CD4-positive, alpha-beta T cell treated with Interleukin-10 for 1 hour (primary cell): ENCODE data around the gene ABCB8.
"Not testable (repeated sequence)": the region's sequence is repeated elsewhere in the genome, so short reads cannot be mapped to it uniquely, and the experiment has no call there.

Experiments
- DNase-seq: peaks from one replicate; pipeline ENCODE4 v3.0.0-alpha.2; 2020

The ABCB8 gene

DNA sequence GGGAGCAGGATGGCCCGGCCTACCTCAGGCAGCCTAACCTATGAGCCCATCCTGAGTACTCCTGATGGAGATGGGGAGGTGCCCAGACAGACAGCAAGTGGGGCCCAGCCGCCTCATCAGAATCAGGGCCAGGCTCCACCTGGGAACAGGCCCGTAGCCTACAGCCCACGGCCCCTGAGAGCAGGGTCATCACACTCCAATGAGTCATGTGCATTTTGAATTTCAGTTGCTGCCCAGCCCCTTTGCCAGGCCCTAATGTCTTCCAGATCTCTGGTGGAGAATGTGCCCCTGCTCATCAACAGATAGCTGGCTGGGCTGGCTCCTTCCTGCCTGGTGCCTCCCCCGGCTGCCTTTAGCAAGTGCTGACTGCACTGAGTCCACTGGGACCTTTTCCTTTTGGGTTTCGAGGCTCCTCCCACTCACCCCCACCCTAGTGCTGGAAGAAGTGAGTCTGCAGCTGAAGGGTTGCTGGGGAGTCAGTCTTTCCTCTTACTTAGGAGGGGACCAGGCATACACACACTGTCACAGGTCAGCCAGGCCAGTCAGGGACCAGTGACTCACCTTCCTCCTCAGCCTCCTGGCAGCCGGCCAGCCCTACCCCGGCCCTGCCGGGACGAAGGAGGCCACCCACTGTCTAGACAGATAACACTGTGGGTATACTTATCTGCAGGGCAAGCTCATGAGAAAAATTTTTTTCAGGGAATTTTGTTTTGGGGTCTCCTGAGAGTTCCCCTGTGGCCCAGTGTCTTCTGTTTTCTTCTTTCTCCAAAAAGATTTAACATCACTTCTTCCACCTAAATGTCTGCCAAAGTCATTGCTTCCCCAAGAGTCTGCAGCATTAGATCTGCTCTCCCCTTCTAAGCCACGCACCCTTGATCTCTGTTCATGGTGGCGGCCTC, 10.9 kb downstream of the ABCB8 start:
- peak; percentile 25 for DNase-seq

DNA sequence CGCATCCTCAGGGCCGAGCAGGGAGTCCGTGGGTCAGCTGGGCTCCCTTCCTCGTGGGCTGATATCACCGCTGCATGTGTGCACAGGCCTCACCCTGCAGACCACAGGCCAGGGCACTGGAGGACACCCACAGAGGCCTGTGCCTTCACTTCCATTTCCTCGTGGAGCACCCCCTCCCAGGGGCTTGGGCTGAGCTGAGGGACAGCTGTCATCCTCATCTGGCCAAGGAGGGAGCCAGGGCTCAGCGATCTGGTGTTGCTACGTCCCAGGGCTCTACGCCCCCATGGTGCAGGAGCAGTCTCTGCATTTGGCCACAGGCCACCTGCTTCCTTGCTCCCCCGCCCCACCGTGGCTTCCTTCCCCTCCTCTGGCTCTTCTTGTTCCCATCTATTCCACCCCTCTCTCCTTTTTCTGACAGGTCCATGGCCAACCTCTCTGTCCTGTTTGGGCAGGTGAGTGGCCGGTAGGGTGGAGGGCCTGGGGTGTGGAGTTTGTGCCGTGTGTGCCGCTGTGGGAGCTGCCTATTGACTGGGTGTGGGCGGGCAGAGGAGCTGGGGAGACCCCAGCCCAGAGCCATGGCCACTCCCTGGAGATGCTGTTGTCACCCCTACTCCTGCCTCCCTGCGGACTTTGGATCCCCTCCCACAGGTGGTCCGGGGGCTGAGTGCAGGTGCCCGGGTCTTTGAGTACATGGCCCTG, 11.7 kb downstream of the ABCB8 start:
- DNase-seq, result no peak

DNA sequence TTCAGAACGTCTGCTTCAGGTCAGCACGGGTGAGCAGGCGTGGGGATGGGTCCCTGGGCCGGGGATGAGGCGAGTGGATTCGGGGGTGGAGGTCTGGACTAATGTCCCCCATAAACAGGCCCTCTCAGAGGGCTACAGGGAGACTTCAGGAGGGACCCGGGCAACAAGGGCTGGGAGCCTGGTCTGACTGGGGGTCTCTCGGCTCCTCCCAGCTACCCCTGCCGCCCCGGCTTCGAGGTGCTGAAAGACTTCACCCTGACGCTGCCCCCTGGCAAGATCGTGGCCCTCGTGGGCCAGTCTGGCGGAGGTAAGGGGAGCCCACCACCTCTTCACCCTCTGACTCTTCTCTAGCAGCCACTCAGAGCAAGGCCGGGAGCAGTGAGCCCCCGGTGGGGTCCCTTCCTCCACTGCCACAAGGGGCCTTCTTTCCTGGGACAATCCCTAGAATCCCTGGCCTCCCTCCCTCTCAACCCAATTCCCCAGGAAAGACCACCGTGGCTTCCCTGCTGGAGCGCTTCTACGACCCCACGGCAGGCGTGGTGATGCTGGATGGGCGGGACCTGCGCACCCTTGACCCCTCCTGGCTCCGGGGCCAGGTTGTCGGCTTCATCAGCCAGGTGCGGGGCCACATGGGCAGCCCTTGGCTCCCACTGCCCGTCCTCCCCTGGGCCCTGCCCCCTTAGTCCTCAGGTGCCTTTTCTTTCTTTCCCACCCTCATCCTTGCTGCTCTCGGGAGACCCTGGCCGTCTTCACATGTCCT, 12.5 kb downstream of the ABCB8 start:
- no peak for DNase-seq

DNA sequence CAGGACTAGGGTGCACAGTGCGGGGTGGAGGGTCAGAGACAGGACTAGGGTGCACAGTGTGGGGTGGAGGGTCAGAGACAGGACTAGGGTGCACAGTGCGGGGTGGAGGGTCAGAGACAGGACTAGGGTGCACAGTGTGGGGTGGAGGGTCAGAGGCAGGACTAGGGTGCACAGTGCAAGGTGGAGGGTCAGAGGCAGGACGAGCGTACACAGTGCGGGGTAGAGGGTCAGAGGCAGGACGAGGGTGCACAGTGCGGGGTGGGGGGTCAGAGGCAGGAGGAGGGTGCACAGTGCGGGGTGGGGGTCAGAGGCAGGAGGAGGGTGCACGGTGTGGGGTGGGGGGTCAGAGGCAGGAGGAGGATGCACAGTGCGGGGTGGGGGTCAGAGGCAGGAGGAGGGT, 15.2 kb downstream of the ABCB8 start:
- not testable (repeated sequence) for DNase-seq

DNA sequence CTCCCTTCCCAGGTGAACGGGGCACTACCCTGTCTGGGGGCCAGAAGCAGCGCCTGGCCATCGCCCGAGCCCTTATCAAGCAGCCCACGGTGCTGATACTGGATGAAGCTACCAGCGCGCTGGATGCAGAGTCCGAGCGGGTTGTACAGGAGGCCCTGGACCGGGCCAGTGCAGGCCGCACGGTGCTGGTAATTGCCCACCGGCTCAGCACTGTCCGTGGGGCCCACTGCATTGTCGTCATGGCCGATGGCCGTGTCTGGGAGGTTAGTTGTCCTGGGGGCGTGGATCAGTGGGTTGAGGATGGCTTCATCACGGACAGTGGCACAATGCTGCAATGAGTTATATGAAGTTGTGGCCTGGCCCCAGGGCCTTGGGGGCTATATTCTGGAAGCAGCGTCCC, 15.7 kb downstream of the ABCB8 start:
- no peak for DNase-seq

DNA sequence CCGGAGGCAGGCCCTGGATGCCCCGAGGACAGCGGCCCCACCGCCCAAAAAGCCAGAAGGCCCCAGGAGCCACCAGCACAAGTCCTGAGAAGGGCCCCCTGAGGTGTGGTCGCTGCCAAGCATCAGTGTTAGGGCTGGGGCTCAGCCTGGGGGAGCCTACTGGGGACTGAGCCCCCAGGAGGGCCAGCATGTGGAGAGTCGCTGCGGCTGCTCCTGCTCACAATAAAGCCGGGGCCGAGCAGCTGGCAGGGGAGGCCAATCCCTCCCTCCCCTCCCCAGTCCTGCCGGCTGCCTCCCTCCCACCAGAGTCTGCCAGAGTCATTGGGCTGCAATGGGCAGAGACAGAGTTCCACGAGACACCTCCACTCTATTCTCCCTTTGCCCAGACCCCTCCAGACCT, 17.0 kb downstream of the ABCB8 start:
- no peak for DNase-seq

DNA sequence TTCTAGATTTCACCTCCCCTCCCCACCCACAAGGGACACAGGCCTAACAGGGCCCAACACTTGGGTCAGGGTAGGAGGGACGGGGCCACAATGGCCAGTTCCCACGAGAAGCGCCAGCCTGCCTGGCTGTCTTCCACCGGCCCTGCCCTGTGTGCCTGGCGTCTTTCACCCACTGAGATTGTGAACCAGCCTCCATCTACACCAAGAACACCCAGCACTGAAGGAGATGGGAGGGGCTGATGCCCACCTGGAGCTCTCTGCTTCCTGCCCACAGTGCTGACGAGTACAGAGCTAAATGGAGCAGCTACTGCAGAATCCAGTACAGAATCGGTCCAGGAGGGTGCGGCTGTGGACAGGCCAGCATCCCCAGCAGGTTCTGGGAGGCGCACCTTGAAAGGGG, 17.7 kb downstream of the ABCB8 start:
- no peak for DNase-seq

DNA sequence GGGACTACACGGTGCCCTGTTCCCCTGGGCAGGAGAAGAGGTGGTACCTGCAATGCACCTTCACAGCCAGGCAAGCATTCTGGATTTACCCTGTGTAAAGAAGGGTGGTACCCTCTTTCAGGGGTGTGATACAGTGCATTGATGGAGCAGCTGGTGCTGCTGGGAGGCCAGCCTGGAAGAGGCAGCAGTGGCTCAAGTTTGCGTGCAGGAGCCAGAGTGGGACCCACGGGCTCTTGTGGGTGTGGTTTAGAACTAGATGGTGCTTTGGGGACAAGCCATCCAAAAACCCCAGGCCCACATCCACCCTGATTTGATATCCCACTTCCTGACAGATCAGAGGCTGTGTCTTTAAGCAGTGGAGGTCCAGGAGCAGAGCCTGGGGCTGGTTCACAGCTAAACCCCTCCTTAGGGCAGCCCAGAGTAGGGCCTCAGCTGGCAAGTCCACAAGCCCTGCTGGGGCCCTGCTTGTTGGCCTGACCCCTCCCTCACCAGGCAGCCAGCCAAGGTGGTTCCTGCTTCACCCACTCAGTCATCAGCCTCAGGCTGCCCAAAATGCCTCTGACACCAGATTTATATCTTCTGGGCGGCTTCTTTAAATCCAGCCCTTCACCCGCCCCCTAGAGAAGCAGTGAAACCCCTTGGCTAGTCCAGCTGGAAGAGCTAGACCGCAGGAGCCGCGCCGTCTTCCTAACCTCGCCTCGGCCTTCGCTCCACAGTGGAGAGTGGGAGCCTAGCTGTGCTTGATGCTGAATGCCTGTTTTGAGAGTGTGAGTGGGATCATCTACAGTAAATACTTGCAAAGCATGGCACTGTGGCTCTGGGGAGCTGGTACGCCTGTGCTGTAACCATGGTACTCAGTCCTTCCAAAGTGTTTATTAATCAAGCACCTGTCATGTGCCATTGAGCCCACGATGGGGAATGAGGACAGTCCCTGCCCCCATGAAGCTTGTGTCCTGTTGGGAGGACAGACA, 18.6 kb downstream of the ABCB8 start:
- DNase-seq, result no peak

DNA sequence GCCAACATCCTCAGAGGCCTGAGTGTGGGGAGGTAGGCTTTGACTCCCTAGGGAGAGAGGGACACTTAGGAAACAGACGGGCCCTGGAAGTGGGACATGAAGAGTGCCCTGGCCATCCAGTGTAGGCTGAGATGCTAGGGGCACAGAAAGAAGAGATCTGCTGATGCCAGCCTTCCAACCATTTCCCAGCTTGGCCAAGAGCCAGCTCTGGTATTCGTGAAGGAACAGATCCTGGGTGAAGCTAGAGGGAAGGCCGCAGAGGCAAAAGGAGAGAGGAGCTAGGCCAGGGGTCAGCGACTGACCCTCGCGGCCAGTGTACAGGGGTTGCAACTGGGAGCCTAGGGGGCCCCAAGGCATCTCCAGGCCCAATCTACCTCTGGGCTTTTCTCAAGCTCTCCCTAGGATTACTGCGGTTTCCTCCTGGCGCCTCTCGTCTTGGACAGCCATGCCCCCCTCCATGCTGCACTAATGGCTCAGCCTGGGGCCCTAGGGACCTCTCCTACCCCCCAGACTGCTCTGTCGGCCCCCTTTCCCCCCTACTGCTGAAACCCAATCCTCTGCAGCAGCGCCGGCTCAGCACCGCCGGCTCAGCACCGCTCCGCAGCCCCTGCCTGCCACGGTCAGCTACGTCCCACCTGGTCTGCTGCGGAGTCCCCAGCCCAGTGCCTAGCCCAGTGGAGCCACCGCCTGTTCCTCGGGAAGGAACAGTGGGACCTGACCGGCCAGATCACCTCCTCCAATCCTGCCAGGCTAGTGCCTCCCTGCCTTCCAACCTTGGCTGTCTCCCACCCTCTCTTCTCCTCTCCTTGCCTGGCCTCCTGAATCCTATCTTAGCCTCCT, 19.9 kb downstream of the ABCB8 start, which contains the start of gene ASIC3:
Gene ASIC3, plus strand, starts transcription at position 556 of the 840 bp plus-strand sequence. CDS start 355 bp downstream, outside the sequence.
- no peak for DNase-seq

DNA sequence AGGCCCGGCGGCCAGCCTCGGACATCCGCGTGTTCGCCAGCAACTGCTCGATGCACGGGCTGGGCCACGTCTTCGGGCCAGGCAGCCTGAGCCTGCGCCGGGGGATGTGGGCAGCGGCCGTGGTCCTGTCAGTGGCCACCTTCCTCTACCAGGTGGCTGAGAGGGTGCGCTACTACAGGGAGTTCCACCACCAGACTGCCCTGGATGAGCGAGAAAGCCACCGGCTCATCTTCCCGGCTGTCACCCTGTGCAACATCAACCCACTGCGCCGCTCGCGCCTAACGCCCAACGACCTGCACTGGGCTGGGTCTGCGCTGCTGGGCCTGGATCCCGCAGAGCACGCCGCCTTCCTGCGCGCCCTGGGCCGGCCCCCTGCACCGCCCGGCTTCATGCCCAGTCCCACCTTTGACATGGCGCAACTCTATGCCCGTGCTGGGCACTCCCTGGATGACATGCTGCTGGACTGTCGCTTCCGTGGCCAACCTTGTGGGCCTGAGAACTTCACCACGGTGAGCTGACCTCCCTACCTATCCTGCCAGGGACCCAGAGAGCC, 20.7 kb downstream of the ABCB8 start:
- DNase-seq, result no peak

DNA sequence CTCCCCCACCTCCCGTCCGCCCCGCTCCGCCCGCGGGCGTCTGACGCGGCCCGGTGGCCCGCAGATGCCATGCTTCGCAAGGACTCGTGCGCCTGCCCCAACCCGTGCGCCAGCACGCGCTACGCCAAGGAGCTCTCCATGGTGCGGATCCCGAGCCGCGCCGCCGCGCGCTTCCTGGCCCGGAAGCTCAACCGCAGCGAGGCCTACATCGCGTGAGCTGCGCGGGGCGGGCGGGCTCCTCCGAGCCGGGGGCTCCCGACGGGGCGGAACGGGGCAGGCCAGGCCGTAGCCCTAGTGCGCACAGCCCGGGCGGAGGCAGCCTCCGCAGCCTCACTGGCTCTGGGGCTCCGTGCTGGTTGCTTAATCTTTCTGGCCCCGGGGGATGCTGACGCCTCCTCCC, 22.9 kb downstream of the ABCB8 start:
- DNase-seq, result peak; percentile 60

DNA sequence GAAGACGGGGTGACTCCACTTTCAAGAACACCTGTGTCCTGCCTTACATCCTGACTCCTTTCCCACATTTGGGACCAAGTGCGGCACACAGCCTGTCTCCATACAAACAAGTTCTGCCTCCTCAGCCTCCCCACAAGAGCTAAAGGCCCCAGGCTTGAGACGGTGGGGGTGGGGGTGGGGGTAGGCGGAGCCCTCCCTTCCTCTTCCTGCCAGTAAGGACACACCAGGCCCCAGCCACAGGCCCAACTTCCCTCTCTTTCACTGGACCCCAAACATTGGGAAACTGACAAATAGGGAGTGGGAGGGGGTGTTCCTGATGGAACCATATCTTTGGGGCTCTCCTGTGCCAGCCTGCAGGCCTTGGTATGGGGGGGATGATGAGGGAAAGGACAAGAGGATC, 24.8 kb downstream of the ABCB8 start:
- DNase-seq, result no peak

DNA sequence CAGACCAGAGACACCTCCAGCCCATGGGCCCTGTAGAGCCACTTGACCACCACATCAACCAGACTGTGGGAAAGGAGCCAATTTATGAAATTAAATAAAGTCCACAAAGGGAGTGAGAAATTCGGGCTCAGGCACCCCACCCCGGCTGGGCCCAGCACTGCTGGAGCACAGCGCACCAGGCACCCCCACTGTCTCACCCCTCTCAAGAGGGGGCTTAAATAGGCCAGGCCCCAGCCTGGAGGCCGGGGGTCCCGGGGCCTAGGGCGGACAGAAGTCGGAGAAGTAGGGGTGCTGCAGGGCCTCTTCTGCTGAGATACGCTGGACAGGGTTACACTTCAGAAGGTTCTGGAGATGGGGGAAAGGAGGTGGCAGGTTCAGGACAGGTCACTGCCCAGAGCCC, 25.5 kb downstream of the ABCB8 start:
- no peak for DNase-seq

DNA sequence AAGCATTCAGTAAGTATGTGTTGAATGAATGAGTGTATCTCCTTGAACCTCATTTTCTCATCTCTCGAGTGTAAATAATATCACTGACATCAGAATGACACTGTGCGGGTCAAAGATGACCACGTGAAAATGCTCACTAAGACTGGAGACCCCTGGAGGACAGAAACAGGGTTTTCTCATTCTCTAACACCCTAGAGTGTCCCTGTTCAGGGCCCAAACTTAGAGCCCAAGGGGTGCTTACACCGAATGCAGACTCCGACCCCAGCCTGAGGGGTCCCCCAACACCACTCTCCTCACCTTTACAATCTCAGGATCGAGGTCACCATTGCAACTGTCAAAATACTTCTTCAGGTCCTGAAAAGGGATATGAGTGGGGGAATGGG, 28.0 kb downstream of the ABCB8 start:
- DNase-seq, result no peak

DNA sequence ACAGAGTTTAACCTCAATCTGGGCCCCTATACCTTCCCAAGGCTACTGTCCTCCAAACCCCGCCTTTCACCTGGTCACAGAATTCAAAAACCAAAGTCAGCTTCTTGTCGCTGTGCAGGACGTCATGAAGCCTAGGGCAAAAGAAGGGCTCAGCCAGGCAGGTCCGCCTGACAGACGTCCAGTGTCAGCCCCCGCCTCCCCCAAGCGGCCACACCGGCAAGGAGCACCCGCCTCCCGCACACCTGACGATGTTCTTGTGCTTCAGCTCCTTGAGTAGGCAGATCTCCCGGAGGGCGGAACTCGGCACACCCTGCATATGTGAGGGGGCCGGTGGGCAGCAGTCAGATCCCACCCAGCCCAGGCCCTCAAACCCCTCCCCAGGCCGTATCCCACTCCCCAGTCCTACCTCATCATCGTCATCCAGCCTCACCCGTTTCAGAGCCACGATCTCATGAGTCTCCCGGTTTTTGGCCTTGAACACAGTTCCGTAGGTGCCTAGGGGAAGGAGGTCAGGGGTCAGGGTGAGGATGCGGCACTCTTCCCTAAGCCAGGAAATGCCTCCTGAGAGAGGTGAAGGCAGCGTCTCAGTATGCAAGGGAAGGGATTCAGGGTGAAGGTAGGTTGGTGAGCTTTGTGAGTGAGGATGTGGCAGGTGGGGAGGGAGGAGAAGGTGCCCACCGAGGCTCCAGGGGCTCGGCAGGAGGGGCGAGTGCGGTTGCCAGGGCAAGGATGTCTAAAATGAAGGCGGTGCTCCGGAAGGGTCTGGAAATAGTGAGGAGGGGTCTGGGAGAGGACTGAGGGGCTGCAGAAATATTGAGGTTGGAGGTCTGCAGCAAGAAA, 28.6 kb downstream of the ABCB8 start:
- DNase-seq, result no peak

DNA sequence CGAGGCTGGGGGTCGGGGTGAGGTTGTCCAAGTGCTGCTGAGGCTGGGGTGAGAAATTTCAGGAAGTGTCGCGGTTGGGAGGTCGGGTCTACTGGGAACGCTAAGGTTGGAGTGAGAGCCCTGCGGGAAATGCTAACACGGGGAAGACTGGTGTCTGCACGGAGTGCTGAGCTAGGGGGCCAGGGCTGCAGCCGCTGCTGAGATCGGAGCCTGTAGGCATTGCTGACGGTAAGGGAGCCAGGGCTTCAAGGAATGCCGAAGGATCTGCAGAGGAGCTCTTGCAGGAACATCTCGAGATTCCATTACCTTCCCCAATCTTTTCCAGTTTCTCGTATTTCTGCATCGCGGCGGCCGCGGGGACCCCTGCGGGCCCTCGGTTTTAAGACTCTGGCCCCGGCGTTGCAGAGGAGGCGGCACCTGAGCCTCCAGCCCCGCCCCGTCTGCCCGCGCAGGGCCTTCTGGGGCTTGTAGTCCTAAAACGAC, 29.3 kb downstream of the ABCB8 start, which contains the start of gene CDK5:
Gene CDK5, minus strand, starts transcription at position 392 of the 483 bp plus-strand sequence. Its CDS starts 49 bp downstream, at position 343.
- DNase-seq, result no peak

DNA sequence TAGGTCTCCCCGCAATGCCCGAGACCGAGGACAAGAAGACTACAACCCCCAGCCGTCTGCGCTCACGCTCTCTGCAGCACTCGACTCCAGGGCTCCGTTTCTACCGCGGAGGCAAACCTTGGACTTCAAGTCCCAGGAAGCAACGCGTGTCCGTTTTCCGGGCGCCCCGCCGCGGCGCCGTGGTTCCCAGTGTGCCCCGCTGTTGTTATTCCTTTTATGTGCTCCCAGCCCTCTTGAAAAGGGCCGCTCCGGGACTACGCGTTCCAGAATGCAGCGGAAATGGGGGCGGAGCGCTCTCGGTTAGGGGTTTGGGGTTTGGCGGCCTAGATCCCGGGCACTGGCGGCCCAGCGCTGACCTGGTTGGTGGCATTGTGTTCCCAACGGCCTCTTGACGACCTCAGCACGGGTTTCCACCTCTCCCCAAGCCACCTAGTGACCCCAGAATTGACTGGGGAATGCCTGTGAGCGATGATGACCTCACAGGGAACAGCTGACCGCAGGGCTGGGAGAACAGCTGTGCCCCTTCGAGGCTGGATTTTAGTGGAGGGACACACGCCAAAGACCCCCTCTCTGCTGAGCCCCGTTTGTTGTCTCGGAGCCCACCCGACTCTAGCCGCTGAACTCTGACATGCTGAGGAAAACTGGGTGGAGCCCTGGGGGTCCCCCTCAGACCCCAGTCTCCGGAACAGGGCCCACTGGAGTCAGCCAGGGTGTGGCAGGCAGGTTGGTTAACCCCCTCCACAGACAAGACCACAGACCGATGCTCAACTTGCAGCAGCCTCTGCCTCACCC, 29.9 kb downstream of the ABCB8 start:
- DNase-seq, result peak; percentile 99

DNA sequence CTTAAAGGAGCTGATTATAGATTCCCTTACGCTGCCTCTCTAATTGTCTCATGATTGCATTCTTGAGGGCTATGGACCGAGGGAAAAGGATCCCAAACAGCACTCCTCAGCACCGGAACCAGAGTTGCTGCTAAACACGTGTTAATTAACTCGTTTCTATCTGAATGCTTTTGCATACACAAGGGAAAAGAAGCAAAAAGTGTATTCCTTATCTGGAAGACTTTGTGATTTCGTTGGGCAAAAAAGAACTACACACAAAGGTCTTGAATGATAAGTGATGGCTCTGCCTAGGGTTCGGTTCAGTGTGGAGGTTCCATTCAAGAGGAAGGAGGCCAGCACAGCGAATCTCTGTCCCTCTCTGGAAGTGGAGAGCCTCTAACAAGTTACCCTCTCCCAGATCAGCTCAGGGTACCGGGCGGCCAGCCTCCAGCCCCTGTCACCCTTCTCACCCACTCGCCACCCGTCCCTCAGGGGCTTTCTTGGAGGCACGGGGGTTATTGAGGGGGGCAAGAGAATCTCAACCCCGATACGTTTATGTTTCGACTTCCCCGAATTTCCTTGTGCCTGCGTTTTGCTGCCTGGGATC, 30.6 kb downstream of the ABCB8 start:
- DNase-seq, result peak; percentile 24
